ELR (cell line): ENCODE data around the gene TMBIM1.

Experiments used
- DNase-seq: peaks from one replicate; pipeline ENCODE4 v3.0.0-alpha.2; 2015; ENCODE audit warnings: low read depth

TMBIM1 gene

GRCh38 chr2:218292048-218293014 lies at the start of gene TMBIM1:
TSS of gene TMBIM1 (minus strand) at chr2:218292503. CDS start at chr2:218282141, 10,362 bp downstream.
- DNase-seq, result peak; percentile 82

GRCh38 chr2:218341381-218341780 lies 49.1 kb upstream of the TMBIM1 start:
- no peak for DNase-seq

GRCh38 chr2:218340656-218341055 lies 48.4 kb upstream of the TMBIM1 start:
- DNase-seq, result no peak

- no peak for DNase-seq
These were observed 42.2 kb upstream of the TMBIM1 start for GRCh38 chr2:218334531-218334930.

GRCh38 chr2:218332920-218333645 lies 40.8 kb upstream of the TMBIM1 start:
- no peak for DNase-seq

- DNase-seq, result no peak
These were observed 40.0 kb upstream of the TMBIM1 start for GRCh38 chr2:218332288-218332687.

- DNase-seq, result no peak
These were observed 39.4 kb upstream of the TMBIM1 start for GRCh38 chr2:218331745-218332144.

- no peak for DNase-seq
These were observed 37.7 kb upstream of the TMBIM1 start for GRCh38 chr2:218329826-218330593.

- DNase-seq, result no peak
These were observed 36.9 kb upstream of the TMBIM1 start for GRCh38 chr2:218329027-218329825.

GRCh38 chr2:218328294-218328693 lies 36.0 kb upstream of the TMBIM1 start:
- DNase-seq, result no peak

GRCh38 chr2:218327451-218328210 lies 35.3 kb upstream of the TMBIM1 start:
- DNase-seq, result no peak

- no peak for DNase-seq
These were observed 34.0 kb upstream of the TMBIM1 start for GRCh38 chr2:218326315-218326714.

GRCh38 chr2:218325566-218326160 lies 33.4 kb upstream of the TMBIM1 start:
- DNase-seq, result no peak

GRCh38 chr2:218323526-218324472 lies 31.5 kb upstream of the TMBIM1 start:
- peak; percentile 57 for DNase-seq

GRCh38 chr2:218322768-218323525 lies 30.6 kb upstream of the TMBIM1 start:
- peak; percentile 72 for DNase-seq

- DNase-seq, result no peak
These were observed 28.5 kb upstream of the TMBIM1 start for GRCh38 chr2:218320704-218321336.

- no peak for DNase-seq
These were observed 27.6 kb upstream of the TMBIM1 start for GRCh38 chr2:218319813-218320365.
